ENCODE data around the gene IQGAP2. TPM values are rescaled to one million over a fixed set of nuclear protein-coding genes. Genes with fewer than 3 reads are reported as not detected.

IQGAP2 gene
- total and polyA plus RNA-seq, 2 of the 8 experiments (the other 6 are each of a cell fraction or from before 2014, with no cell fraction given), result 19.7 to 66.0 TPM

DNA sequence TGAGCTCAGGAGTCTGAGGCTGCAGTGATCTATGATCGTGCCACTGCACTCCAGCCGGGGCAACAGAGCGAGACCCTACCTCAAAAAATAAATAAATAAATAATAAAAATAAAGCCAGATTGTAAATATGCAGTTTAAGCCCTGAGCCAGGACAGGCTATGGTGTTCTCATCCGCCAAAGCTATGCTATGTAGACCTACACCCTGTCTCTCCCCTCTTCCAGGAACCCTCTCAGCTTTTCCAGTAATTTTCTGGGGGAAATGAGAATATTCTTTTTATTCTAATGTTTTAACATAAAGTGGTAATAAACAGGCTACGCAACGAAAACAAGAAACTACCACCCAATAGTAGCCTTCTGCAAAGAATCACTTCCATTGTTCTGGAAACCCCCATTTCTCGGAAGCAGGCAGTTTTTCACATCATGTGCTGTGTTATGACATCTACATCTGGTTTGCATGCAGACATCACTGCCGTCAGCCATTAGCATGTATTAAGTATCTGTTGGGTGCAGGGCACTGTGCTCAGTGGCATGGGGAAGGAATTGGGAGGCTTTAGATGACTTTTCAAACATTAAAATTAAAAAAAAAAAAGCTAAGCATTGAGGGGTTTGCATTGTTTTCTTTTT lies 274.9 kb downstream of the IQGAP2 start:
- no peaks in the 10 kb centered on the region for H4K20me1 ChIP-seq (replicated peaks in 1 of 2; ENCODE audit: control insufficient read depth in 1 of 2, insufficient read depth in 2 of 2, low read length in 2 of 2)

More for the DNA sequence above, 274.9 kb downstream of the IQGAP2 start:
- Histone ChIP-seq H2BK20ac (ENCODE audit: low read length) (no peak overlapping the region), H2BK12ac (ENCODE audit: low read depth, low read length) (no peak overlapping the region), H3K4me3 (ENCODE audit: extremely low read depth in 1 of 4, insufficient read depth in 2 of 4, low read depth in 3 of 4, low read length in 4 of 4) (no peak overlapping the region), H3K4me1 (replicated peaks in 1 of 4; ENCODE audit: control insufficient read depth in 3 of 4, insufficient read depth in 4 of 4, low read length in 3 of 4) (no peaks in the 10 kb centered on the region), H3K23me2 (ENCODE audit: low read depth, low read length) (no peaks in the 10 kb centered on the region), H3K79me2 (ENCODE audit: control insufficient read depth in 1 of 2, insufficient read depth in 2 of 2, low read length in 2 of 2) (no peaks in the 10 kb centered on the region), H3K79me1 (ENCODE audit: low read depth, low read length) (no peaks in the 10 kb centered on the region), H2AFZ (ENCODE audit: low read length) (no peak overlapping the region), H3K27me3 (replicated peaks in 1 of 4; ENCODE audit: control insufficient read depth in 3 of 4, extremely low read depth in 1 of 4, insufficient read depth in 3 of 4, low read length in 3 of 4) (peaks cover 0 to 1% (median 0%) of the 10 kb centered on the region in 4 experiments; a peak in 1 of 7 replicates), H2BK120ac (replicated peaks; ENCODE audit: low read depth, low read length) (no peak overlapping the region), H3K9ac (replicated peaks in 1 of 4; ENCODE audit: extremely low read depth in 1 of 4, low read depth in 3 of 4, low read length in 3 of 4) (no peak overlapping the region), H4K91ac (replicated peaks; ENCODE audit: insufficient read length, low read length) (no peak overlapping the region), H3K18ac (ENCODE audit: extremely low read depth, low read length) (no peak overlapping the region), H3K56ac (replicated peaks; ENCODE audit: insufficient read length, low read depth, low read length) (no peak overlapping the region), H4K5ac (ENCODE audit: insufficient read length, low read depth, low read length) (no peak overlapping the region), H3K23ac (ENCODE audit: insufficient read length) (no peak overlapping the region), H2BK5ac (ENCODE audit: low read depth, low read length) (no peak overlapping the region), H3K36me3 (ENCODE audit: control insufficient read depth in 2 of 4, insufficient read depth in 4 of 4, low read length in 3 of 4) (peaks cover 0 to 5% (median under 1%) of the 10 kb centered on the region in 4 experiments; a peak in 3 of 8 replicates), H3K27ac (ENCODE audit: low read depth, low read length) (no peak overlapping the region), H3K4me2 (ENCODE audit: insufficient read depth in 1 of 2, low read depth in 2 of 2, low read length in 2 of 2) (no peak overlapping the region), H3K9me3 (ENCODE audit: insufficient read depth in 2 of 2, low read depth in 1 of 2, low read length in 1 of 2) (no peaks in the 10 kb centered on the region), H3K4ac (replicated peaks; ENCODE audit: insufficient read length, low read depth, low read length) (no peak overlapping the region), H3K14ac (ENCODE audit: insufficient read length) (no peak overlapping the region), H2AK5ac (ENCODE audit: low read depth, low read length) (no peak overlapping the region), H4K8ac (ENCODE audit: extremely low read depth, insufficient read depth, low read length) (no peak overlapping the region), H2BK15ac (ENCODE audit: low read length) (no peak overlapping the region)
- FAIRE-seq (no peak), DNase-seq (ENCODE audit: low read depth in 1 of 2, low spot score in 2 of 2) (no peak)
- ChIA-PET POLR2A (ENCODE audit: partially characterized antibody) (no interaction called here), CTCF (ENCODE audit: partially characterized antibody) (no interaction called here)
- TF ChIP-seq SP2 (IDR thresholded peaks at IDR 0.05; ENCODE audit: low read length) (no peak), RFX5 (IDR thresholded peaks at IDR 0.05; ENCODE audit: borderline replicate concordance, low read depth, low read length) (no peak), KDM4A (IDR thresholded peaks at IDR 0.05; ENCODE audit: low read depth, low read length, severe bottlenecking) (no peak), TAF1 (IDR thresholded peaks at IDR 0.05; ENCODE audit: low read depth, low read length) (no peak), CHD1 (IDR thresholded peaks at IDR 0.05; ENCODE audit: low read depth, low read length) (no peak), ATF2 (IDR thresholded peaks at IDR 0.05; ENCODE audit: low read length) (no peak), GABPA (IDR thresholded peaks at IDR 0.05; ENCODE audit: borderline replicate concordance, insufficient read depth, low read length) (no peak), SIRT6 (IDR thresholded peaks at IDR 0.05; ENCODE audit: low read length) (no peak), SP1 (IDR thresholded peaks at IDR 0.05; ENCODE audit: low read depth, low read length) (no peak), RXRA (IDR thresholded peaks at IDR 0.05; ENCODE audit: insufficient read depth, low read depth, low read length) (no peak)
- WGBS, 2 experiments (ENCODE audit: extremely low coverage in 1 of 2, insufficient coverage in 1 of 2, insufficient read length in 1 of 2, insufficient replicate concordance in 2 of 2, low coverage in 1 of 2, low lambda C conversion rate in 2 of 2, missing lambda C conversion rate in 1 of 2), result 94% methylated on average over 8 of the region's 8 CpGs; no CpG with 5 or more reads in 1 of the 2 experiments

All from H1 (cell line).